Pancreas (tissue), 10 donors: ENCODE results near the gene QRICH1. TPM values are rescaled to one million over a fixed set of nuclear protein-coding genes. Genes with fewer than 3 reads are reported as not detected.
A peak's percentile ranks its signal among the peaks of the same experiment; 100 is the strongest.

Experiments used
- ATAC-seq, 4 donors: fragments of 200-7000 bp; cut with Tn5 transposase; one replicate each; pipeline versions ENCODE4 v1.8.0 to v1.9.1; 2020; ENCODE audit warnings: mild to moderate bottlenecking in 4 of 4, moderate library complexity in 4 of 4
- DNase-seq, 6 donors: peaks; one replicate each; pipeline ENCODE4 v3.0.0-alpha.2; 2020
- FAIRE-seq: peaks from 2 replicates; lab custom pipeline; 2012; peaks lifted over from hg19 to GRCh38; lab: Jason Lieb, UNC
- H3K27ac ChIP-seq, 4 donors: fragments of 200-600 bp; sonication (generic); 1 replicate in 3 of 4; 2 replicates in 1 of 4; pipeline versions ENCODE4 v1.5.0 to v1.8.0; 2020
- H3K27me3 ChIP-seq, 4 donors: fragments of 200-600 bp; one replicate each; pipeline ENCODE4 v1.8.0; 2021
- H3K36me3 ChIP-seq, 3 donors: fragments of 200-600 bp; sonication (generic) in 1 of 3; one replicate each; pipeline versions ENCODE4 v1.5.0 to v1.8.0; 2020 to 2021
- H3K4me1 ChIP-seq, 3 donors: fragments of 200-600 bp; one replicate each; pipeline ENCODE4 v1.8.0; 2021
- H3K4me3 ChIP-seq, 4 donors: fragments of 200-600 bp; sonication (generic) in 2 of 4; one replicate each; pipeline versions ENCODE4 v1.5.0 to v1.8.0; 2020 to 2021
- H3K9me3 ChIP-seq, 4 donors: fragments of 200-600 bp; one replicate each; pipeline ENCODE4 v1.8.0; 2021
- CTCF ChIP-seq, 4 donors: fragments of 200-600 bp; sonication (generic) in 3 of 4; IDR thresholded peaks; one replicate each; pipeline versions ENCODE4 v1.5.0 to v1.8.0; 2021; ENCODE audit warnings: antibody characterized with exemption in 4 of 4
- WGBS, 2 donors: extraction: QIAGEN DNeasy Blood & Tissue Kit; methylation state at CpG; one replicate each; pipeline ENCODE4 v1.1.7; 2013; 5-methylcytosine and 5-hydroxymethylcytosine counted together
- intact Hi-C, 3 donors: fragments of 100-400 bp; cut with DNase I; formaldehyde crosslinking; loops; one replicate each; pipeline versions ENCODE4 v1.11.1 to v1.14.2; 2022
- polyA plus RNA-seq, 2 donors: library from polyadenylated mRNA; stranded (reverse); fragments of 200-250 nt; gene quantifications; one replicate each; pipeline ENCODE4 v1.2.3, GENCODE V29; 2013
- total RNA-seq, 6 donors: library from RNA; stranded (reverse); fragmentation: NEBNext Ultra II Directional in 4 of 6; extraction: Animal tissue kit (Norgen Biotek cat#: 25700) in 4 of 6; gene quantifications; one replicate each; pipeline versions ENCODE4 v1.2.1 to v1.2.4, GENCODE V29; 2021 to 2023
- donor health status: healthy with polysubstance abuse.
- donor health status: DM: no; HTN: no; CAD: no; lungs with moderate emphysema.
- donor health status: DM: no; HTN: no; CAD: no.
- donor health status: control.
- donor health status: control.
- donor health status: Bipolar disorder and iron deficiency.
- donor health status: DM: yes; HTN: yes; CAD: no.
- donor health status: DM: no; HTN: no; CAD: no.
- donor health status: DM: no; HTN: no; CAD: no.
- donor health status: DM: yes; HTN: yes; CAD: no.

Gene QRICH1
- total and polyA plus RNA-seq, 8 donors: 20.9 to 48.1 (median 30.4) TPM

GRCh38 chr3:49057268-49057667 is 36.6 kb downstream of the QRICH1 start:
- Histone ChIP-seq H3K4me1 (no peaks in the 10 kb centered on the region), H3K9me3 (no peaks in the 10 kb centered on the region), H3K4me3 (no peak overlapping the region), H3K27ac (no peak overlapping the region), H3K36me3 (peaks cover 0 to 30% (median 13%) of the 10 kb centered on the region in 3 donors), H3K27me3 (no peaks in the 10 kb centered on the region)
- ATAC-seq (peak in 1 of 4 donors; percentile 17), DNase-seq (no peak), FAIRE-seq (no peak)
- 95 to 97% methylated on average over 10 of the region's 10 CpGs for WGBS, 2 donors
- no peak for TF ChIP-seq CTCF (IDR thresholded peaks at IDR 0.05)
- intact Hi-C loops: no loop called here

GRCh38 chr3:49054344-49054862 is 39.5 kb downstream of the QRICH1 start:
- FAIRE-seq (no peak), DNase-seq (no peak), ATAC-seq (no peak)
- TF ChIP-seq CTCF (IDR thresholded peaks at IDR 0.05): no peak
- Histone ChIP-seq H3K4me1 (no peaks in the 10 kb centered on the region), H3K9me3 (no peaks in the 10 kb centered on the region), H3K27ac (no peak overlapping the region), H3K4me3 (no peak overlapping the region), H3K36me3 (peaks cover 0 to 30% (median 13%) of the 10 kb centered on the region in 3 donors), H3K27me3 (no peaks in the 10 kb centered on the region)
- intact Hi-C loops: no loop called here
- 100% methylated on average over 2 of the region's 2 CpGs for WGBS, 2 donors

DNA sequence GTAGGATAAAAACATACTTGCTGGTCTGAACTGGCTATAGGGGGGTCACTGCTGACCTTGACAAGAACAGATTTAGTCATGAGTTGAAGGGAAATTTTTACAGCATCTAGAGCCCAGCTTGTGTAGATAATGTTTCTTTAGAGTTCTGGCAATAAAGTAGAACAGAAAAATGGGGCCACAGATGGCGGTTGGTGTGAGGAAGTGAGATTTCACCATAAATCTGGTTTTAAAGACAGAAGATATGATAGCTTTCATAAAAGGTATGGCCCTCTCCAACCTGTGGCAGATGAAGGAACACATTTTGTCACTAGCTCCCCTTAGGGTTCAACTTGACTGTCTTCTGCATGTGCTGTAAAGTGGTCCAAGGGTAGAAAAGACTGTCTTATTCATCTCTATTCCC is 40.3 kb downstream of the QRICH1 start:
- DNase-seq (no peak), ATAC-seq (no peak), FAIRE-seq (no peak)
- Histone ChIP-seq H3K27me3 (no peaks in the 10 kb centered on the region), H3K9me3 (no peaks in the 10 kb centered on the region), H3K4me1 (no peaks in the 10 kb centered on the region), H3K36me3 (peaks cover 0 to 30% (median 13%) of the 10 kb centered on the region in 3 donors), H3K4me3 (no peak overlapping the region), H3K27ac (no peak overlapping the region)
- no peak for TF ChIP-seq CTCF (IDR thresholded peaks at IDR 0.05)
- 85 to 94% methylated on average over 1 of the region's 1 CpG for WGBS, 2 donors
- intact Hi-C loops: no loop called here

GRCh38 chr3:49035281-49035680 is 58.6 kb downstream of the QRICH1 start:
- Histone ChIP-seq H3K9me3 (no peaks in the 10 kb centered on the region), H3K27me3 (no peaks in the 10 kb centered on the region), H3K4me3 (no peak overlapping the region), H3K36me3 (peaks cover 0 to 28% (median 11%) of the 10 kb centered on the region in 3 donors), H3K4me1 (no peaks in the 10 kb centered on the region), H3K27ac (no peak overlapping the region)
- no peak for TF ChIP-seq CTCF (IDR thresholded peaks at IDR 0.05)
- FAIRE-seq (no peak), DNase-seq (no peak), ATAC-seq (no peak)
- intact Hi-C loops: no loop called here
- 88 to 92% methylated on average over 3 of the region's 3 CpGs for WGBS, 2 donors

DNA sequence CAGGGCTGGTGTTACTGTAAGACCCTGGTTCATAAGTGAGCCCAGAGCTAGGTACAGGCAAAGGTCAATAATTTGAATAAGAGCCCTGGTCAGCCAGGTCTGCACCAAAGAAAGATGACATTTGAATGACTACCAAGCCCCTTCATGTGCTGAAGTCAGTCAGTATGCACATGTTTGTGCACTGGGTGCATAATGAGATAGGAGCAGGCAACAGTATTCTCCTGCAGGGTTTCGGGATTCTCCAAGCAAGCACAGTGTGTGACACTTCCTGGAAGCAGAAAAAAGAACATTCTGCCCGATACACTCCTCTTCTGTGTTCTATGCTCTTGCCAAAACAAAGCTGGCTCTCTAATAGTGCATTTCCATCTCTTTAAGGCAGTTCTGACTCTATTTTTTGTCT is 59.2 kb downstream of the QRICH1 start:
- Histone ChIP-seq H3K36me3 (peaks cover 0 to 28% (median 11%) of the 10 kb centered on the region in 3 donors), H3K27ac (no peak overlapping the region), H3K27me3 (no peaks in the 10 kb centered on the region), H3K4me1 (no peaks in the 10 kb centered on the region), H3K9me3 (no peaks in the 10 kb centered on the region), H3K4me3 (no peak overlapping the region)
- 90 to 95% methylated on average over 2 of the region's 2 CpGs for WGBS, 2 donors
- TF ChIP-seq CTCF (IDR thresholded peaks at IDR 0.05): no peak
- intact Hi-C loops: no loop called here
- DNase-seq (no peak), FAIRE-seq (no peak), ATAC-seq (no peak)
